Activated B cell treated with CpG ODN at 0.5 μM for 24 hours (primary cell): Measurements from ENCODE around the gene MTPN. TPM values are rescaled to one million over a fixed set of nuclear protein-coding genes. Genes with fewer than 3 reads are reported as not detected.

Source experiments
- ATAC-seq: fragments of 200-7000 bp; cut with Tn5 transposase; one replicate; pipeline ENCODE4 v1.10.0; 2021; ENCODE audit warnings: low read depth, mild to moderate bottlenecking, moderate library complexity
- CTCF ChIA-PET: fragments of 350-600 bp; sonication (Branson Sonifier 250); formaldehyde crosslinking; loops from one replicate; lab custom pipeline; 2021; ENCODE audit warnings: antibody characterized with exemption; lab: Charles Lee
- POLR2A ChIA-PET: fragments of 350-600 bp; sonication (Branson Sonifier 250); formaldehyde crosslinking; loops from one replicate; lab custom pipeline; 2021; ENCODE audit warnings: antibody characterized with exemption; lab: Charles Lee
- DNase-seq: peaks from one replicate; pipeline ENCODE4 v3.0.0; 2022
- H3K27ac Mint-ChIP-seq: one replicate; pipeline ENCODE4 v1.8.0; 2020; ENCODE audit warnings: mixed read lengths
- H3K27me3 Mint-ChIP-seq: one replicate; pipeline ENCODE4 v1.8.0; 2021; ENCODE audit warnings: mixed read lengths
- H3K36me3 Mint-ChIP-seq: one replicate; pipeline ENCODE4 v1.8.0; 2021; ENCODE audit warnings: low read depth, mixed read lengths
- H3K4me1 Mint-ChIP-seq: one replicate; pipeline ENCODE4 v1.8.0; 2021; ENCODE audit warnings: mixed read lengths
- H3K4me3 Mint-ChIP-seq: one replicate; pipeline ENCODE4 v1.8.0; 2020; ENCODE audit warnings: mild to moderate bottlenecking, mixed read lengths
- H3K9me3 Mint-ChIP-seq: one replicate; pipeline ENCODE4 v1.8.0; 2020; ENCODE audit warnings: mixed read lengths
- intact Hi-C: fragments of 100-400 bp; cut with micrococcal nuclease; formaldehyde crosslinking; loops from one replicate; pipeline ENCODE4 v1.15.1; 2024
- total RNA-seq: library from RNA; stranded (reverse); gene quantifications from 2 replicates; pipeline ENCODE4 v1.2.3, GENCODE V29; 2022
- TF ChIP-seq, protein P1 (sequence below): fragments of 200-600 bp; IDR thresholded peaks from one replicate; pipeline ENCODE4 v1.8.0; 2022; ENCODE audit warnings: antibody characterized with exemption, mild to moderate bottlenecking

The MTPN gene
- total RNA-seq, 1 donor from 2014 or later, result 137 TPM

DNA sequence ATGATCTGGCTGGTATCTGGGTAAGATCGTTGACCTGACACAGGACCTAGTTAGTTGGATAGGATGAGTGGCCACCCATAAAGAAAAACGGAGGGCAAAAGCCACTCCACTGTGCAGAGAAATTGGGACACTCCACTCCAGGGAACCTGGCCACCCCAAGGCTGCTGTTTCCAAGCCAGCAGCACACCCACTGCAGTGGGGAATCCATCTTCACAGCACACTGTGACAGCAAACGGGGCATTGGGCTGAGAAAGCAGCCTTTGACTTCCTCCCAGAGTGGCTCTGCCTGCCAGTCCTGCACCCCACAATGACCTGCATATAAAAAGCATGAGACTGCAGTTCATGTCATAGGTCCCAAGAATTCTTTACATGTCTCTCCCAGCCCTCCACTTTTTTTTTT, 52.9 kb downstream of the MTPN start:
- peaks cover 17% of the 10 kb centered on the region for H3K4me1 Mint-ChIP-seq
- peaks cover 53% of the 10 kb centered on the region for H3K36me3 Mint-ChIP-seq
- TF ChIP-seq, protein P1, sequence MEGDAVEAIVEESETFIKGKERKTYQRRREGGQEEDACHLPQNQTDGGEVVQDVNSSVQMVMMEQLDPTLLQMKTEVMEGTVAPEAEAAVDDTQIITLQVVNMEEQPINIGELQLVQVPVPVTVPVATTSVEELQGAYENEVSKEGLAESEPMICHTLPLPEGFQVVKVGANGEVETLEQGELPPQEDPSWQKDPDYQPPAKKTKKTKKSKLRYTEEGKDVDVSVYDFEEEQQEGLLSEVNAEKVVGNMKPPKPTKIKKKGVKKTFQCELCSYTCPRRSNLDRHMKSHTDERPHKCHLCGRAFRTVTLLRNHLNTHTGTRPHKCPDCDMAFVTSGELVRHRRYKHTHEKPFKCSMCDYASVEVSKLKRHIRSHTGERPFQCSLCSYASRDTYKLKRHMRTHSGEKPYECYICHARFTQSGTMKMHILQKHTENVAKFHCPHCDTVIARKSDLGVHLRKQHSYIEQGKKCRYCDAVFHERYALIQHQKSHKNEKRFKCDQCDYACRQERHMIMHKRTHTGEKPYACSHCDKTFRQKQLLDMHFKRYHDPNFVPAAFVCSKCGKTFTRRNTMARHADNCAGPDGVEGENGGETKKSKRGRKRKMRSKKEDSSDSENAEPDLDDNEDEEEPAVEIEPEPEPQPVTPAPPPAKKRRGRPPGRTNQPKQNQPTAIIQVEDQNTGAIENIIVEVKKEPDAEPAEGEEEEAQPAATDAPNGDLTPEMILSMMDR, result no peak
- H3K9me3 Mint-ChIP-seq, result peaks cover 3% of the 10 kb centered on the region
- no peaks in the 10 kb centered on the region for H3K27me3 Mint-ChIP-seq
- POLR2A ChIA-PET, result no interaction called here
- ATAC-seq (no peak), DNase-seq (no peak)
- H3K27ac Mint-ChIP-seq, result no peak overlapping the region
- intact Hi-C loops, result no loop called here
- CTCF ChIA-PET, result no interaction called here
- H3K4me3 Mint-ChIP-seq, result no peak overlapping the region

DNA sequence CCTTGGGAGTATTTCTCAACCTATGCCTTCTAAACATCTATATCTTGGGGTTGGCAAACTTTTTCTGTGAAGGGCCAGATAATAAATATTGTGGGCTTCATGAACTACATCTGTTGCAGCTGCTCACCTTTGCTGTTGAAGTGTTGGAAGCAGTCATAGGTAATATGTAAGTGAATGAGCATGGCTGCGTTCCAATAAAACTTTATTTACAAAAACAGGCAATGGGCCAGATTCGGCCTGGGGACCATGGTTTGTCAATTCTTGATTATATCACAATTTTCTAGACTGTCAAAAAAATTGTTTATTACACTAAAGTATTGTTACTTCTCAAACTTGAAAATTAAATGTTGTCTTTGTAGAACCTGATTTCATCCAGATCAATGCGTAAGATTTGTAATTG, 54.9 kb downstream of the MTPN start:
- CTCF ChIA-PET, result no interaction called here
- H3K27ac Mint-ChIP-seq, result no peak overlapping the region
- TF ChIP-seq, protein P1, result no peak
- peaks cover 5% of the 10 kb centered on the region for H3K9me3 Mint-ChIP-seq
- peaks cover 24% of the 10 kb centered on the region for H3K4me1 Mint-ChIP-seq
- ATAC-seq (no peak), DNase-seq (no peak)
- H3K36me3 Mint-ChIP-seq, result peaks cover 37% of the 10 kb centered on the region
- H3K27me3 Mint-ChIP-seq, result no peaks in the 10 kb centered on the region
- intact Hi-C loops, result no loop called here
- POLR2A ChIA-PET, result no interaction called here
- no peak overlapping the region for H3K4me3 Mint-ChIP-seq

DNA sequence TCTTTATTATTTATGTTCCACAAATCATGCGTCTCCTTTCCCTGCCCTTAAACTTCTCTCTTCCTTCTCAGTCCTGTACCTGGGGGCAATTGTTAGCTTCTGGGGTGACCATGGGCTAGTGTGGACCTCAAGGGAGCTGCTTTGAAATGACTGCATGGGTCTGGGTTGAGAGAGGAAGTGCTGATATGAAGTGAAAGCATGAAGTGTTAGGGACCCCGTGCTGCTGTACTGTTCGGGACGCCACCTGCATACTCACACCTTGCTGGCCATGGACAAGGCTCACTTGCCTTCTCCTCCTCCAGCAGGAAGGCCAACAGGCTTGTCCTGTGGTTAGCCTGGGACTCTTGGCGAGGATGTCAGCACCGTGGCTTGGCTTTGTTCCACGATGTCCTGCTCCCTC, 56.7 kb downstream of the MTPN start:
- H3K4me1 Mint-ChIP-seq, result peaks cover 24% of the 10 kb centered on the region
- TF ChIP-seq, protein P1, result no peak
- DNase-seq (no peak), ATAC-seq (no peak)
- no peak overlapping the region for H3K4me3 Mint-ChIP-seq
- ChIA-PET CTCF (no interaction called here), POLR2A (no interaction called here)
- no peak overlapping the region for H3K27ac Mint-ChIP-seq
- peaks cover 21% of the 10 kb centered on the region for H3K36me3 Mint-ChIP-seq
- intact Hi-C loops, result no loop called here
- H3K27me3 Mint-ChIP-seq, result no peaks in the 10 kb centered on the region
- peaks cover 5% of the 10 kb centered on the region for H3K9me3 Mint-ChIP-seq

DNA sequence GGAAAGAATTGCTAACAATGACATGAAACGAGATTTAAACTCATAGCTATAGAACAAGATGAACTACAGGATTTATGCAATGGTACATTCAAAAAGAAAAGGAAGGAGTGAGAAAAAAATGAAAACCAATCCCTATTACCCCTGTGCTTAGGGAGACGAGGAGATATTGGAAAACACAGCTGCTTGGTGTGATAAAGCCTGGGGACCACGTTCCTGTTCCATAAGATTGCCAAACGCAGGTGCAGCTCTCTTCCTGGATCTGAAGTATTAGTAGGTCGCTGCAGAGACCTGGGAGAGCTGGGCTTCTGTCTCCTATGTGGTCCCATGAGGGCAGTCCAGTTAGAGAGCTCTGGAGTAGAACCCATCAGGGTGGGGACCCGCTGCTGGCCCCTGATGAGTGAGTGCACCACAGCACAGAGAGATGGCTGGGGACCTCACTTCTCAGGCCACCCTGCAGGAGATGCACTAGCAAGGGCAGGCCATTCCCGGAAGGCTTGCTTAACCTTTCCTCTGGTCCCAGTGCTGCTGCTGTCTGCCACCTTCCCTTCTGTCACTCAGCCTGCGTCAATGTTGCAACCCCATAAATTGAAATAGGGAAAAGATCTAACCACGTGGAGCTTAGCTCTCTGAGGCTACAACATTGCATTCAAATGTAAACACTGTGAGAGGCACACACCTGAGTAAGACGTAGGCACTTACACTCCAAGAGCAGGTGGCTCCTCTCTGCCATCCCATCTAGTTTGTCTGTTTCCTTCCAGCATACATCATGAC, 57.9 kb downstream of the MTPN start:
- ChIA-PET POLR2A (interaction anchor here (0.6 kb wide), 1 partner anchor 59 kb away, joined by 3 read pairs; no protein-coding TSS in a partner anchor), CTCF (no interaction called here)
- no peak for ATAC-seq
- H3K36me3 Mint-ChIP-seq, result peaks cover 16% of the 10 kb centered on the region
- no peaks in the 10 kb centered on the region for H3K27me3 Mint-ChIP-seq
- H3K9me3 Mint-ChIP-seq, result peaks cover 5% of the 10 kb centered on the region
- TF ChIP-seq, protein P1, result no peak
- no peak overlapping the region for H3K27ac Mint-ChIP-seq
- intact Hi-C loops, result loop anchor here (5.0 kb wide), 1 partner anchor 88 kb away; no protein-coding TSS in a partner anchor
- no peak overlapping the region for H3K4me3 Mint-ChIP-seq
- peaks cover 24% of the 10 kb centered on the region for H3K4me1 Mint-ChIP-seq
- no peak for DNase-seq

DNA sequence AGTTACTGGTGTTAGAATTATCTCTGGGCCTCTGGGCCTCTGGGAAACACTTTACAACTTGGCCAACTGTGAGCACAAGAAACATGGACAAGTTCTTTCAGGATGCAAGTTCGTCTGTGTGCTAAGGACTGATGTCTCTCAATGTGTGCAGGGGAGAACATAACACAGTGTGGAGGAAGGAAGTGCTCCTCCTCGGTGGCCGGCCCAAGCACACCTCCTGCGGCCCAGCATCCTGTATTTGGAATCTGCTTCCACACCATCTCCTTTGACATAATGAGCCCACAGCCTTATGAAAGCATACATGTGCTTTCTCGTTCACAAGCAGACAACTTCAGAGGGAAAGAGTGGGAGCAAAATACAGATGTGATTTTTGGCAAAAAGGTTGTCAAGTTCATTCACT, 59.0 kb downstream of the MTPN start:
- intact Hi-C loops, result loop anchor here (5.0 kb wide), 1 partner anchor 89 kb away; no protein-coding TSS in a partner anchor

More for the DNA sequence above, 59.0 kb downstream of the MTPN start:
- Mint-ChIP-seq H3K4me3 (no peak overlapping the region), H3K4me1 (peaks cover 20% of the 10 kb centered on the region), H3K9me3 (peaks cover 5% of the 10 kb centered on the region), H3K27me3 (no peaks in the 10 kb centered on the region), H3K36me3 (peaks cover 9% of the 10 kb centered on the region), H3K27ac (peak overlapping the region; percentile 60)
- CTCF ChIA-PET, result no interaction called here
- POLR2A ChIA-PET, result no interaction called here
- TF ChIP-seq, protein P1, result no peak
- DNase-seq (no peak), ATAC-seq (no peak)
